Osteoblast (primary cell): ENCODE measurements around the gene RPL19. TPM values are rescaled to one million over a fixed set of nuclear protein-coding genes. Genes with fewer than 3 reads are reported as not detected.

Experiments used
- DNase-seq: peaks from one replicate; pipeline ENCODE4 v3.0.0; 2011; ENCODE audit warnings: low spot score, mixed read lengths; ENCODE audit not compliant: insufficient read length; ENCODE audit errors: missing footprints
- H2AFZ ChIP-seq: 2 replicates; pipeline ENCODE4 v1.6.0; 2011; ENCODE audit warnings: mild to moderate bottlenecking, low read length
- H3K27ac ChIP-seq: 2 replicates; pipeline ENCODE4 v1.5.1; 2011; ENCODE audit warnings: mild to moderate bottlenecking, low read depth, low read length, moderate library complexity
- H3K27me3 ChIP-seq: 2 replicates; pipeline ENCODE4 v1.6.0; 2012; ENCODE audit warnings: mild to moderate bottlenecking, control low read depth, inconsistent platforms, low read length, moderate library complexity; ENCODE audit not compliant: insufficient read depth
- H3K36me3 ChIP-seq: 2 replicates; pipeline ENCODE4 v1.5.1; 2011; ENCODE audit warnings: mild to moderate bottlenecking, low read length, control low read depth, moderate library complexity; ENCODE audit not compliant: insufficient read depth
- H3K4me1 ChIP-seq: 2 replicates; pipeline ENCODE4 v1.5.1; 2011; ENCODE audit warnings: mild to moderate bottlenecking, low read length, control low read depth, moderate library complexity; ENCODE audit not compliant: insufficient read depth
- H3K4me2 ChIP-seq: 2 replicates; pipeline ENCODE4 v1.6.0; 2011; ENCODE audit warnings: mild to moderate bottlenecking, low read length; ENCODE audit not compliant: insufficient read depth
- H3K4me3 ChIP-seq: fragments of 200-600 bp; sonication (generic); 3 replicates; pipeline ENCODE4 v1.5.1; 2012; ENCODE audit warnings: mild to moderate bottlenecking, low read length, inconsistent platforms; ENCODE audit not compliant: insufficient read depth
- H3K79me2 ChIP-seq: 2 replicates; pipeline ENCODE4 v1.6.0; 2012; ENCODE audit warnings: mild to moderate bottlenecking, low read length, control low read depth, inconsistent platforms; ENCODE audit not compliant: insufficient read depth
- H3K9me3 ChIP-seq: 2 replicates; pipeline ENCODE4 v1.5.1; 2011; ENCODE audit warnings: low read depth, low read length, control low read depth
- H4K20me1 ChIP-seq: 2 replicates; pipeline ENCODE4 v1.6.0; 2012; ENCODE audit warnings: mild to moderate bottlenecking, low read length, control low read depth; ENCODE audit not compliant: insufficient read depth
- CTCF ChIP-seq: IDR thresholded peaks from 2 replicates; pipeline ENCODE4 v1.5.1; 2011; ENCODE audit warnings: mild to moderate bottlenecking, low read depth, low read length, moderate library complexity; ENCODE audit errors: extremely low read depth
- total RNA-seq: library from RNA; depleted of rRNA; stranded (reverse); fragments of >200 nt; gene quantifications from 2 replicates; pipeline ENCODE4 v1.2.3, GENCODE V29; 2012

RPL19 gene
- total RNA-seq, 1 donor, result 1,279 TPM

GRCh38 chr17:39181303-39181702 is 18.8 kb upstream of the RPL19 start:
- H3K27ac ChIP-seq, result no peak overlapping the region
- peaks cover 39% of the 10 kb centered on the region for H3K36me3 ChIP-seq
- DNase-seq, result peak; percentile 37
- peaks cover 6% of the 10 kb centered on the region for H3K4me1 ChIP-seq
- no peak overlapping the region for H2AFZ ChIP-seq
- no peak overlapping the region for H3K4me3 ChIP-seq
- no peaks in the 10 kb centered on the region for H3K79me2 ChIP-seq
- H3K27me3 ChIP-seq, result no peaks in the 10 kb centered on the region
- no peak for TF ChIP-seq CTCF
- H3K4me2 ChIP-seq, result no peak overlapping the region
- no peaks in the 10 kb centered on the region for H3K9me3 ChIP-seq
- H4K20me1 ChIP-seq, result peaks cover 10% of the 10 kb centered on the region

GRCh38 chr17:39183045-39183444 is 17.0 kb upstream of the RPL19 start:
- Histone ChIP-seq H3K4me3 (no peak overlapping the region), H3K27ac (no peak overlapping the region), H3K4me1 (peaks cover 6% of the 10 kb centered on the region), H3K9me3 (no peaks in the 10 kb centered on the region), H2AFZ (no peak overlapping the region), H3K36me3 (peaks cover 30% of the 10 kb centered on the region), H3K79me2 (no peaks in the 10 kb centered on the region), H3K4me2 (no peak overlapping the region), H3K27me3 (no peaks in the 10 kb centered on the region), H4K20me1 (no peaks in the 10 kb centered on the region)
- TF ChIP-seq CTCF, result no peak
- peak; percentile 3 for DNase-seq

GRCh38 chr17:39183720-39184119 is 16.4 kb upstream of the RPL19 start:
- Histone ChIP-seq H3K4me1 (peaks cover 2% of the 10 kb centered on the region), H3K36me3 (peaks cover 29% of the 10 kb centered on the region), H3K9me3 (no peaks in the 10 kb centered on the region), H3K27me3 (no peaks in the 10 kb centered on the region), H3K79me2 (no peaks in the 10 kb centered on the region), H4K20me1 (no peaks in the 10 kb centered on the region), H3K27ac (no peak overlapping the region), H3K4me2 (no peak overlapping the region), H3K4me3 (no peak overlapping the region), H2AFZ (no peak overlapping the region)
- no peak for DNase-seq
- no peak for TF ChIP-seq CTCF

- peak; percentile 32 for DNase-seq
- TF ChIP-seq CTCF, result no peak
- Histone ChIP-seq H4K20me1 (no peaks in the 10 kb centered on the region), H3K4me1 (no peaks in the 10 kb centered on the region), H3K27ac (no peak overlapping the region), H3K4me2 (no peak overlapping the region), H3K9me3 (no peaks in the 10 kb centered on the region), H3K36me3 (peaks cover 35% of the 10 kb centered on the region), H3K79me2 (no peaks in the 10 kb centered on the region), H2AFZ (no peak overlapping the region), H3K4me3 (no peak overlapping the region), H3K27me3 (no peaks in the 10 kb centered on the region)
These were observed 13.5 kb upstream of the RPL19 start for GRCh38 chr17:39186481-39187002.
